Coronary artery (tissue), 2 donors: Measurements from ENCODE around the gene REPS1.
"Not testable (repeated sequence)": the region's sequence is repeated elsewhere in the genome, so short reads cannot be mapped to it uniquely, and the experiment has no call there.

Experiments
- DNase-seq: peaks from one replicate; pipeline ENCODE4 v3.0.0-alpha.2; 2017; ENCODE audit warnings: low spot score
- H3K27ac ChIP-seq, 2 donors: fragments of 200-600 bp; sonication (generic); one replicate each; pipeline ENCODE4 v1.5.1; 2016 to 2019
- H3K4me3 ChIP-seq: fragments of 200-600 bp; sonication (generic); 2 replicates; pipeline ENCODE4 v1.5.1; 2016; ENCODE audit warnings: mild to moderate bottlenecking, moderate library complexity
- CTCF ChIP-seq: fragments of 200-600 bp; sonication (generic); IDR thresholded peaks from one replicate; pipeline ENCODE4 v1.5.1; 2019; ENCODE audit warnings: antibody characterized with exemption

The REPS1 gene

GRCh38 chr6:138953451-138953850 lies 34.6 kb downstream of the REPS1 start:
- H3K4me3 ChIP-seq: no peak overlapping the region
- no peak for DNase-seq
- no peak for TF ChIP-seq CTCF
- H3K27ac ChIP-seq: no peak overlapping the region

DNA sequence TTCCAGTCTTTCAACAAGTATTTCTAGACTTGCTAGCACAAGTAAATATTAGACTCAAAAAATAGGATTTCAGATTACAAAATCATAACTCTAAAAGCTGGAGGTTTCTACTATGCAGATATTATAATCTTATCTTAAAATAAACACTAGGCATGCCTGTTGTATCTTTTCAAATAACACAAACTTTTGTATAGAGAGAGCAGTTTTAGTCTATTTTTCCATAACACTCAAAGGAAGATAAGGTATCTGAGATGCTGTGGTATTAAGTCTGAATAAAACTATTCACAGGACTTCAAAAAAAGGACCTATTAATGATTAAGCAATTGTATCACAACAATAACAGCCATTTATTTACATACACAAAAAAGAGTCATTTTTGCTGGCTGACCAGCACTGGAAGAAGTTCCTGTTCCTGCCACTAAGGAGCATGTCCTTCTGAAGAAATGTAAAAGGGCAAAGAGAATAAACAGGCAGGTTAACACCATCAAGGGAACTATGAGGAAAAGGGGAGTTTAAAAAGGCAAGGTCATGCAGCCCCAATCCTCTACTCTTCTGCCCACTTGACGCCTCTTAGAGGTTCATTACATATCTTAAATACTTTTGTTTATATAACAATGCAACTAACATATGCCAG lies 39.4 kb downstream of the REPS1 start:
- no peak overlapping the region for H3K4me3 ChIP-seq
- TF ChIP-seq CTCF: no peak
- no peak overlapping the region for H3K27ac ChIP-seq
- DNase-seq: no peak

GRCh38 chr6:138948004-138948403 lies 40.0 kb downstream of the REPS1 start:
- no peak for DNase-seq
- Histone ChIP-seq H3K4me3 (no peak overlapping the region), H3K27ac (no peak overlapping the region)
- TF ChIP-seq CTCF: no peak

GRCh38 chr6:138945354-138945753 lies 42.7 kb downstream of the REPS1 start:
- TF ChIP-seq CTCF: no peak
- Histone ChIP-seq H3K27ac (no peak overlapping the region), H3K4me3 (no peak overlapping the region)
- DNase-seq: no peak

DNA sequence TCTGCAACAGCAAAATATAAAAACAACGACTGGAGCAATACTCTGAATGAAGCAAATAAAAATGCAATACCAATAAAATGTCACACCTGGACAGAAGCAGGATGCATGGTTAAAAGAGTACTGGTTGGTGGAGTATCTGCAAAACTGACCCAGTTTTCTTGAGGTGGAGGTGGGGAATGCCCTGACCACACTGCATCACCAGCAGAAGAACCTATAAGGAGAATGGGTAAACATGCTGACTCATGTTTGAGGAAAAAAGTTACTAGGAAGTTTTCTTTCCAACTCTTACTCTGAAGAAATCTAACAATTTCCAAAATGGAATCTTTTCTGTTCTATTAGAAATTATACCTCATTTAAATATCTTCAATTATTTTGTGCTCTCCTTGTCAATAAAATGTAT lies 43.6 kb downstream of the REPS1 start:
- no peak for TF ChIP-seq CTCF
- H3K4me3 ChIP-seq: no peak overlapping the region
- DNase-seq: no peak
- no peak overlapping the region for H3K27ac ChIP-seq

DNA sequence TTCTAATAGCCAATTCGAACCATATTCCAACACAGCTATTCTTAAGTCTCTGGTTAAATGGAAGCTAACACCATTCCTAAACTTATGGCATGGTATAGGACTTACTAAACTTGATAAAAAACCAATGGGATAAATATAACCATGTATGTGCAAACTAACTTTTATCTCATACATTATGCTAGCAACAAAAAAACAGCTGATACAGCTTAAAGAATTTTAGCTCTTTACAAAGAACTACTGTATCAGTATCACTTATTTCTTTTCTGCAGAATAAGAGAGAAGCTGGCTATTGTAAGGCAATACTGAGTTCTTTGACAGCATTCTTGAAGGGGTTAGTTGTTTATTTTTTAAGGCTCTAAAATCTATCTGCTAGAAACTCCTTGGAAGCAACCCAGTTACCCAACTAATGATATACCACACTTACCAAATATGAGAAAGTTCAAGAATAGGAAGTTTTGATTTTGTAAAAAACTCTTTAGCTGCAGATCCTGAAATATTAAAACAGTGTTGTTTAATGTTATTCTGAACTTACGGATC lies 44.9 kb downstream of the REPS1 start:
- TF ChIP-seq CTCF: no peak
- H3K27ac ChIP-seq: no peak overlapping the region

DNA sequence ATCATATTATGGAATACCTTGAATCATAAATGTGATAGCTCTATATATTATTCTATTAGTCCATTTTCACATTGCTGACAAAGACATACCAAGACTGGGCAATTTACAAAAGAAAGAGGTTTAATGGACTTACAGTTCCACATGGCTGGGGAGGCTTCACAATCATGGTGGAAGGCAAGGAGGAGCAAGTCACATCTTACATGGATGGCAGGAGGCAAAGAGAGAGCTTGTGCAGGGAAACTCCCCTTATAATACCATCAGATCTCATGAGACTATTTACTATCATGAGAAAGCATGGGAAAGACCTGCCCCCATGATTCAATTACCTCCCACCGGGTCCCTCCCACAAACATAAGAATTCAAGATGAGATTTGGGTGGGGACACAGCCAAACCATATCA lies 51.2 kb downstream of the REPS1 start:
- not testable (repeated sequence) for H3K27ac ChIP-seq, H3K4me3 ChIP-seq, DNase-seq

More for the DNA sequence above, 44.9 kb downstream of the REPS1 start:
- DNase-seq: no peak
- H3K4me3 ChIP-seq: no peak overlapping the region
